Neural cell (in vitro differentiated cells): ENCODE data around the gene CLSTN3. TPM values are rescaled to one million over a fixed set of nuclear protein-coding genes. Genes with fewer than 3 reads are reported as not detected.

ENCODE experiments used
- H2AFZ ChIP-seq: fragments of 200-600, 300-800 bp; sonication (generic), shearing (Covaris generic); 2 replicates; pipeline ENCODE4 v1.6.0; 2014; ENCODE audit warnings: low read depth, mild to moderate bottlenecking, antibody characterized with exemption, low read length, moderate library complexity
- H3F3A ChIP-seq: fragments of 200-600 bp; shearing (Covaris generic); 2 replicates; pipeline ENCODE4 v1.6.1; 2016; ENCODE audit warnings: mild to moderate bottlenecking, moderate library complexity, mixed read lengths, antibody characterized with exemption, low read length; ENCODE audit not compliant: insufficient read depth, poor library complexity, severe bottlenecking
- H3K27ac ChIP-seq: fragments of 200-600, 300-800 bp; sonication (generic), shearing (Covaris generic); 2 replicates; pipeline ENCODE4 v1.5.1; 2014; ENCODE audit warnings: mild to moderate bottlenecking, low read length, moderate library complexity
- H3K27me3 ChIP-seq: fragments of 300-800, 200-600 bp; sonication (generic), shearing (Covaris generic); 2 replicates; pipeline ENCODE4 v1.6.0; 2014; ENCODE audit warnings: mild to moderate bottlenecking, low read depth, low read length, moderate library complexity; ENCODE audit not compliant: insufficient read depth
- H3K36me3 ChIP-seq: fragments of 300-800, 200-600 bp; sonication (generic), shearing (Covaris generic); 2 replicates; pipeline ENCODE4 v1.5.1; 2014; ENCODE audit warnings: mild to moderate bottlenecking, antibody characterized with exemption, low read length, moderate library complexity; ENCODE audit not compliant: insufficient read depth
- H3K4me2 ChIP-seq: fragments of 300-800, 200-600 bp; sonication (generic), shearing (Covaris generic); 2 replicates; pipeline ENCODE4 v1.6.0; 2014; ENCODE audit warnings: mild to moderate bottlenecking, low read length
- H3K4me3 ChIP-seq: fragments of 300-800, 200-600 bp; sonication (generic), shearing (Covaris generic); 2 replicates; pipeline ENCODE4 v1.5.1; 2014; ENCODE audit warnings: mild to moderate bottlenecking, low read length, moderate library complexity
- H3K79me2 ChIP-seq: fragments of 200-600 bp; shearing (Covaris generic); replicated peaks from 2 replicates; pipeline ENCODE4 v1.6.0; 2014; ENCODE audit warnings: mild to moderate bottlenecking, low read length, moderate library complexity; ENCODE audit not compliant: insufficient read depth
- H3K9ac ChIP-seq: fragments of 300-800, 200-600 bp; sonication (generic), shearing (Covaris generic); 2 replicates; pipeline ENCODE4 v1.6.1; 2016; ENCODE audit warnings: mild to moderate bottlenecking, low read length, mixed read lengths
- H3K9me2 ChIP-seq: fragments of 200-600 bp; shearing (Covaris generic); 2 replicates; pipeline ENCODE4 v1.6.1; 2016; ENCODE audit warnings: mild to moderate bottlenecking, low read length, mixed read lengths; ENCODE audit not compliant: insufficient read depth
- H3K9me3 ChIP-seq: fragments of 200-600, 300-800 bp; sonication (generic), shearing (Covaris generic); 2 replicates; pipeline ENCODE4 v1.6.1; 2016; ENCODE audit warnings: mild to moderate bottlenecking, mixed run types, low read length, moderate library complexity, mixed read lengths
- H4K20me1 ChIP-seq: fragments of 200-600 bp; shearing (Covaris generic); 2 replicates; pipeline ENCODE4 v1.6.1; 2016; ENCODE audit warnings: mild to moderate bottlenecking, mixed run types; ENCODE audit not compliant: insufficient read depth
- CTCF ChIP-seq: fragments of 450-650 bp; IDR thresholded peaks from 2 replicates; pipeline ENCODE4 v1.5.1; 2014; ENCODE audit warnings: antibody characterized with exemption, mild to moderate bottlenecking, moderate library complexity; ENCODE audit not compliant: poor library complexity, severe bottlenecking
- EP300 ChIP-seq: fragments of 450-650 bp; conservative IDR thresholded peaks from 2 replicates; pipeline ENCODE4 v1.6.1; 2014; ENCODE audit warnings: antibody characterized with exemption, mild to moderate bottlenecking, moderate library complexity; ENCODE audit not compliant: poor library complexity, severe bottlenecking
- EZH2 ChIP-seq: fragments of 200-600, 300-800 bp; shearing (Covaris generic), sonication (generic); IDR thresholded peaks from 2 replicates; pipeline ENCODE4 v1.6.1; 2014; ENCODE audit warnings: antibody characterized with exemption, low read length, borderline replicate concordance, mild to moderate bottlenecking; ENCODE audit not compliant: insufficient read depth, poor library complexity, severe bottlenecking
- MXI1 ChIP-seq: fragments of 450-650 bp; conservative IDR thresholded peaks from 2 replicates; pipeline ENCODE4 v1.6.1; 2014; ENCODE audit warnings: antibody characterized with exemption, mild to moderate bottlenecking; ENCODE audit not compliant: poor library complexity, severe bottlenecking
- POLR2AphosphoS5 ChIP-seq: IDR thresholded peaks from 2 replicates; pipeline ENCODE4 v1.6.1; 2012
- RAD21 ChIP-seq: fragments of 450-650 bp; conservative IDR thresholded peaks from 2 replicates; pipeline ENCODE4 v1.6.1; 2014; ENCODE audit warnings: antibody characterized with exemption, mild to moderate bottlenecking, moderate library complexity
- SMC3 ChIP-seq: fragments of 450-650 bp; conservative IDR thresholded peaks from 2 replicates; pipeline ENCODE4 v1.6.1; 2014; ENCODE audit warnings: antibody characterized with exemption, mild to moderate bottlenecking, moderate library complexity; ENCODE audit not compliant: poor library complexity
- TAF1 ChIP-seq: IDR thresholded peaks from 2 replicates; pipeline ENCODE4 v1.6.1; 2012; ENCODE audit warnings: low read depth
- polyA plus RNA-seq: library from polyadenylated mRNA; depleted of rRNA; stranded (reverse); fragments of >200 nt; gene quantifications from 2 replicates; pipeline ENCODE4 v1.2.3, GENCODE V29; 2014
- TF ChIP-seq, protein P1 (sequence below): IDR thresholded peaks from 2 replicates; pipeline ENCODE4 v1.6.1; 2012; ENCODE audit warnings: borderline replicate concordance

Gene CLSTN3
- polyA plus RNA-seq, 1 donor from 2014 or later = 61.0 TPM

DNA sequence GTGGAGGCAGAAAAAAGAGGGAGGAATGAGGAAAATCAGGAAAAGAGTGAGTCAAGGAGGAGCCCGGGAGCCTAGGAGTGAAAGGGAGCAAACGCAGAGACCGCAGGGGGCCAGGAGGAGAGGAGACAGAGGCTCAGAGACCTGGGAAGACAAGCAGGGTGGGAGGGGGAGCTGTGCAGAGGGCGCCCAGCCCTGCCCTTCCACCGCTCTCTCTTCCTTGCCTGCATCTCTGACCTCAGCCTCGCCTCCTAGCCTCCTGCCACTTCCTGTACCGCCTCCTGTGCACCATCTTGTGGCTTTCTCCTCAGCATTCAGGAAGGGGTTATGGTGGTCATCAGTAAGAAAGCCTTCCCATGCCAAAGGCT, 1.3 kb downstream of the CLSTN3 start:
- Histone ChIP-seq H3K9me2 (no peaks in the 10 kb centered on the region), H3K4me3 (peak overlapping the region; percentile 85), H3K27me3 (peaks cover 5% of the 10 kb centered on the region), H3K4me2 (peak overlapping the region; percentile 95), H3K36me3 (no peaks in the 10 kb centered on the region), H3K9ac (peak overlapping the region; percentile 97), H3K79me2 (peaks cover 14% of the 10 kb centered on the region), H3K9me3 (no peaks in the 10 kb centered on the region), H3K27ac (peak overlapping the region; percentile 89), H3F3A (no peaks in the 10 kb centered on the region), H4K20me1 (no peaks in the 10 kb centered on the region), H2AFZ (no peak overlapping the region)
- no peak for TF ChIP-seq TAF1
- no peak for TF ChIP-seq RAD21
- no peak for TF ChIP-seq POLR2AphosphoS5
- TF ChIP-seq EZH2 = no peak
- TF ChIP-seq, protein P1, sequence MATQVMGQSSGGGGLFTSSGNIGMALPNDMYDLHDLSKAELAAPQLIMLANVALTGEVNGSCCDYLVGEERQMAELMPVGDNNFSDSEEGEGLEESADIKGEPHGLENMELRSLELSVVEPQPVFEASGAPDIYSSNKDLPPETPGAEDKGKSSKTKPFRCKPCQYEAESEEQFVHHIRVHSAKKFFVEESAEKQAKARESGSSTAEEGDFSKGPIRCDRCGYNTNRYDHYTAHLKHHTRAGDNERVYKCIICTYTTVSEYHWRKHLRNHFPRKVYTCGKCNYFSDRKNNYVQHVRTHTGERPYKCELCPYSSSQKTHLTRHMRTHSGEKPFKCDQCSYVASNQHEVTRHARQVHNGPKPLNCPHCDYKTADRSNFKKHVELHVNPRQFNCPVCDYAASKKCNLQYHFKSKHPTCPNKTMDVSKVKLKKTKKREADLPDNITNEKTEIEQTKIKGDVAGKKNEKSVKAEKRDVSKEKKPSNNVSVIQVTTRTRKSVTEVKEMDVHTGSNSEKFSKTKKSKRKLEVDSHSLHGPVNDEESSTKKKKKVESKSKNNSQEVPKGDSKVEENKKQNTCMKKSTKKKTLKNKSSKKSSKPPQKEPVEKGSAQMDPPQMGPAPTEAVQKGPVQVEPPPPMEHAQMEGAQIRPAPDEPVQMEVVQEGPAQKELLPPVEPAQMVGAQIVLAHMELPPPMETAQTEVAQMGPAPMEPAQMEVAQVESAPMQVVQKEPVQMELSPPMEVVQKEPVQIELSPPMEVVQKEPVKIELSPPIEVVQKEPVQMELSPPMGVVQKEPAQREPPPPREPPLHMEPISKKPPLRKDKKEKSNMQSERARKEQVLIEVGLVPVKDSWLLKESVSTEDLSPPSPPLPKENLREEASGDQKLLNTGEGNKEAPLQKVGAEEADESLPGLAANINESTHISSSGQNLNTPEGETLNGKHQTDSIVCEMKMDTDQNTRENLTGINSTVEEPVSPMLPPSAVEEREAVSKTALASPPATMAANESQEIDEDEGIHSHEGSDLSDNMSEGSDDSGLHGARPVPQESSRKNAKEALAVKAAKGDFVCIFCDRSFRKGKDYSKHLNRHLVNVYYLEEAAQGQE = no peak
- no peak for TF ChIP-seq EP300
- no peak for TF ChIP-seq CTCF
- TF ChIP-seq SMC3 = no peak
- no peak for TF ChIP-seq MXI1

- H3K79me2 ChIP-seq = peaks cover 14% of the 10 kb centered on the region
- no peak overlapping the region for H3K4me3 ChIP-seq
- H4K20me1 ChIP-seq = no peaks in the 10 kb centered on the region
- H3K9ac ChIP-seq = no peak overlapping the region
- H3F3A ChIP-seq = no peaks in the 10 kb centered on the region
- H3K27ac ChIP-seq = no peak overlapping the region
- no peaks in the 10 kb centered on the region for H3K9me3 ChIP-seq
- no peak overlapping the region for H2AFZ ChIP-seq
- no peak overlapping the region for H3K4me2 ChIP-seq
- no peaks in the 10 kb centered on the region for H3K27me3 ChIP-seq
- peaks cover 7% of the 10 kb centered on the region for H3K36me3 ChIP-seq
- H3K9me2 ChIP-seq = no peaks in the 10 kb centered on the region
- TF ChIP-seq EZH2 (no peak), SMC3 (no peak), CTCF (no peak), RAD21 (no peak), TAF1 (no peak), EP300 (no peak), MXI1 (no peak), POLR2AphosphoS5 (no peak)
- TF ChIP-seq, protein P1 = no peak
Observed at GRCh38 chr12:7134396-7135166, 4.4 kb downstream of the CLSTN3 start.
